ENCODE results near the gene ACSL1. TPM values are rescaled to one million over a fixed set of nuclear protein-coding genes. Genes with fewer than 3 reads are reported as not detected.

Gene ACSL1
- total and polyA plus RNA-seq, 9 of the 15 experiments (the other 6 are each of a cell fraction or from before 2014, with no cell fraction given) = 6.7 to 24.1 (median 15.0) TPM

- TF ChIP-seq GMEB1 (CRISPR knock-in tag; IDR thresholded peaks at IDR 0.05) = no peak
- no peak for TF ChIP-seq RFX7 (CRISPR knock-in tag; IDR thresholded peaks at IDR 0.05)
- no peak for TF ChIP-seq MBD2 (IDR thresholded peaks at IDR 0.05; ENCODE audit: borderline replicate concordance, low read depth)
- TF ChIP-seq TCF7L2 (IDR thresholded peaks at IDR 0.05; ENCODE audit: low read depth, low read length) = no peak
These were observed 47.3 kb upstream of the ACSL1 start (continued) for GRCh38 chr4:184873054-184873453.

GRCh38 chr4:184870718-184871117 lies 45.0 kb upstream of the ACSL1 start:
- in situ Hi-C loops (cut with MboI) = no loop called here
- FAIRE-seq = no peak
- Histone ChIP-seq H3K79me2 (ENCODE audit: control insufficient read depth, insufficient read depth, low read length) (no peaks in the 10 kb centered on the region), H4K20me1 (replicated peaks; ENCODE audit: control insufficient read depth, insufficient read depth, low read length) (no peaks in the 10 kb centered on the region), H3K27ac (ENCODE audit: extremely low read depth, low read depth, low read length) (no peak overlapping the region), H3K4me3 (no peak overlapping the region), H3K9me3 (replicated peaks; ENCODE audit: control insufficient read depth, insufficient read depth, low read depth, low read length) (no peaks in the 10 kb centered on the region), H3K4me1 (replicated peaks in 1 of 2; ENCODE audit: control insufficient read depth in 2 of 2, insufficient read depth in 2 of 2, low read length in 2 of 2) (no peaks in the 10 kb centered on the region; a peak in 1 of 5 replicates), H2AFZ (ENCODE audit: low read depth, low read length) (no peak overlapping the region), H3K4me2 (ENCODE audit: insufficient read depth, low read length) (no peak overlapping the region), H3K27me3 (ENCODE audit: control insufficient read depth in 2 of 2, insufficient read depth in 2 of 2, low read length in 2 of 2) (peaks cover 2 to 11% of the 10 kb centered on the region in 2 experiments; a peak in 3 of 5 replicates), H3K36me3 (ENCODE audit: control insufficient read depth, insufficient read depth, low read length) (no peaks in the 10 kb centered on the region), H3K9me1 (ENCODE audit: control insufficient read depth, insufficient read depth, low read length) (no peaks in the 10 kb centered on the region), H3K9ac (ENCODE audit: insufficient read depth in 1 of 2, low read depth in 2 of 2, low read length in 2 of 2) (no peak overlapping the region)
- intact Hi-C loops (cut with micrococcal nuclease) = no loop called here
- ChIA-PET CTCF (ENCODE audit: low intra/inter-chr PET ratio) (no interaction called here), POLR2A (no interaction called here)
- DNase-seq (ENCODE audit: extremely low read depth in 1 of 4, low spot score in 3 of 4) = no peak
- TF ChIP-seq TCF7L2 (IDR thresholded peaks at IDR 0.05; ENCODE audit: low read depth, low read length) (no peak), IRF9 (tag; IDR thresholded peaks at IDR 0.05) (no peak), CBX8 (IDR thresholded peaks at IDR 0.05; ENCODE audit: borderline replicate concordance, extremely low read depth, low read depth, low read length, poor library complexity, severe bottlenecking) (no peak), DACH1 (IDR thresholded peaks at IDR 0.05; ENCODE audit: partially characterized antibody) (peak; percentile 91), E2F3 (CRISPR knock-in tag; IDR thresholded peaks at IDR 0.05) (no peak), RBM34 (IDR thresholded peaks at IDR 0.05; ENCODE audit: borderline replicate concordance, insufficient read depth, low read length) (no peak), THRB (CRISPR knock-in tag; conservative IDR thresholded peaks at IDR 0.05) (no peak), POLR3A (IDR thresholded peaks at IDR 0.05; ENCODE audit: borderline replicate concordance, extremely low read depth, insufficient read depth, insufficient read length) (no peak), GATAD2B (IDR thresholded peaks at IDR 0.05; ENCODE audit: borderline replicate concordance) (peak; percentile 77), ZNF79 (CRISPR knock-in tag; IDR thresholded peaks at IDR 0.05; ENCODE audit: low read depth) (no peak), ZBTB7A (IDR thresholded peaks at IDR 0.05; ENCODE audit: borderline replicate concordance, control insufficient read depth, low read depth, low read length) (no peak), ZBTB2 (IDR thresholded peaks at IDR 0.05) (peak; percentile 63; the same call in 1 of the 2 replicates)
- 6% methylated on average over 4 of the region's 4 CpGs for WGBS (ENCODE audit: insufficient coverage, low coverage, missing lambda C conversion rate)
- no peak for ATAC-seq
- BruUV-seq (replicated peaks) = no TSS peak

Data from K562 (cell line).